GM06990 (cell line): ENCODE data around the gene CRYM.

Source experiments
- DNase-seq: peaks from one replicate; pipeline ENCODE4 v3.0.0-alpha.2; 2011; ENCODE audit not compliant: insufficient read length; ENCODE audit errors: extremely low read depth
- H3K27me3 ChIP-seq: replicated peaks from 2 replicates; pipeline ENCODE4 v1.6.0; 2011; ENCODE audit warnings: low read length; ENCODE audit not compliant: control insufficient read depth, insufficient read depth
- H3K36me3 ChIP-seq: 2 replicates; pipeline ENCODE4 v1.5.1; 2011; ENCODE audit warnings: low read length; ENCODE audit not compliant: control insufficient read depth, insufficient read depth
- H3K4me3 ChIP-seq: replicated peaks from 2 replicates; pipeline ENCODE4 v1.5.1; 2011; ENCODE audit warnings: low read depth, mild to moderate bottlenecking, control low read depth, low read length
- CTCF ChIP-seq: IDR thresholded peaks from 2 replicates; pipeline ENCODE4 v1.5.1; 2011; ENCODE audit warnings: low read length, control low read depth, mild to moderate bottlenecking, inconsistent platforms; ENCODE audit not compliant: insufficient read depth, poor library complexity, severe bottlenecking

Gene CRYM

GRCh38 chr16:21233521-21234150, 44.5 kb downstream of the CRYM start, which contains the start of gene ANKS4B:
Gene ANKS4B, plus strand, starts transcription at chr16:21233699. Its CDS starts 39 bp downstream, at chr16:21233738.
- H3K4me3 ChIP-seq, result no peak within 1 kb of the TSS
- H3K36me3 ChIP-seq, result no peaks in the 10 kb centered on the region
- no peak for DNase-seq
- TF ChIP-seq CTCF, result no peak
- H3K27me3 ChIP-seq, result no peaks in the 10 kb centered on the region

GRCh38 chr16:21233045-21233520, 45.0 kb downstream of the CRYM start:
- no peak for TF ChIP-seq CTCF
- no peak for DNase-seq
- no peak overlapping the region for H3K4me3 ChIP-seq
- H3K27me3 ChIP-seq, result no peaks in the 10 kb centered on the region
- H3K36me3 ChIP-seq, result no peaks in the 10 kb centered on the region

GRCh38 chr16:21228361-21228872, 49.7 kb downstream of the CRYM start:
- Histone ChIP-seq H3K27me3 (no peaks in the 10 kb centered on the region; the same call in 1 of the 2 replicates), H3K4me3 (no peak overlapping the region)

GRCh38 chr16:21227866-21228265, 50.2 kb downstream of the CRYM start:
- no peak for DNase-seq
- TF ChIP-seq CTCF, result no peak
- H3K27me3 ChIP-seq, result no peaks in the 10 kb centered on the region; the same call in 1 of the 2 replicates
- no peak overlapping the region for H3K4me3 ChIP-seq
- H3K36me3 ChIP-seq, result no peaks in the 10 kb centered on the region

More at GRCh38 chr16:21228361-21228872, 49.7 kb downstream of the CRYM start:
- DNase-seq, result no peak
- no peak for TF ChIP-seq CTCF
- H3K36me3 ChIP-seq, result no peaks in the 10 kb centered on the region

- no peak for TF ChIP-seq CTCF
- no peak for DNase-seq
- Histone ChIP-seq H3K36me3 (no peaks in the 10 kb centered on the region), H3K4me3 (no peak overlapping the region), H3K27me3 (no peaks in the 10 kb centered on the region; the same call in 1 of the 2 replicates)
Observed at GRCh38 chr16:21226749-21227148, 51.3 kb downstream of the CRYM start.

GRCh38 chr16:21224800-21225199, 53.3 kb downstream of the CRYM start:
- no peak for TF ChIP-seq CTCF
- no peak for DNase-seq
- Histone ChIP-seq H3K27me3 (no peaks in the 10 kb centered on the region; the same call in 1 of the 2 replicates), H3K36me3 (no peaks in the 10 kb centered on the region), H3K4me3 (no peak overlapping the region)
